ENCODE data around the gene RETNLB.

Gene RETNLB, protein sequence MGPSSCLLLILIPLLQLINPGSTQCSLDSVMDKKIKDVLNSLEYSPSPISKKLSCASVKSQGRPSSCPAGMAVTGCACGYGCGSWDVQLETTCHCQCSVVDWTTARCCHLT

DNA sequence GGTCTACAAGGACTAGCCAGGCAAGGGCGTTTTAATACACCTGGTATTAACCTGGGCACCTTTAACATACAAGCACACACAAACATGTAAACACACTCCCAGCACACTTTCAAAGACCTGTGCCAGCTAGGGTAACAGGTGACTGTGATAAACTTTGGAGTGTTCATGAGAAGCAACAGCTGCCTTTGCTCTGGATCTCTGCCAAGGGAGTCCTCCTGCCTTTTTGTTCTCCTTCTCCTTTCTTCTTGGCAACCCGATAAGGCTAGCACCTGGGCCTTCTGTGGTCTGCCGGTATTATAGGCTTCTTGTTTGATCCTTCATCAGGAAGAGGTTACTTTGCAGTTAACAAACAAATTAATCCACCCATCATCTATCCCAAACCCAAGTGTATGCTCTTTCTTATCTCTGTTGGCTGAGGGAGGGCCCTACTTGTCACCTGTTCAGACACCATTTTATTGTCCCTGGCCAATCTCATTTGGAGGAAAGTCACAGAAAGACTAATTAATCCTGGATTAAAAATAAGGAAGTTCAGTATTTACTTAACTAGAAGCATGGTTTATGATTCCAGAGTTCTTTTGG is at the start of gene RETNLB:
RETNLB (minus strand) TSS at position 7 of the 579 bp plus-strand sequence. CDS start 225 bp downstream, outside the sequence.
- peak; percentile 43 to 59 for DNase-seq

DNA sequence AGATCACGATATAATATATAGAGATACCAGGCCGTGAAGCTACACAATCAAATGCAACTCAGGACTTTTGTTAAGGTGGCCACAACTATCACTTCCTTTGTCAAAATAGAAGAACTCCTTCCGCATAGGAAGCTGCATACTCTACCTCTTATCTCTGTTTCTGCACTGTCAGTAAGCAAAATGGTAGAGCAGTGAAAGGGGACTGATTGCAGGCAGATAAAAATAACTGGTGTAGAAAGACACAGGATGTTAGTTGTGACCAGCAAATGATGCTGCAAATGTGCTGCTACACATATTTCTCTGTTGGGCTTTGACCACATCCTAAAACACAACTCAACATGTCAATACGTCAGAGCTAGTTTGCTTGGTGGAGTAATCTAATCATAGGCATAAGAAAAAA is 49.1 kb upstream of the RETNLB start:
- no peak for DNase-seq

DNA sequence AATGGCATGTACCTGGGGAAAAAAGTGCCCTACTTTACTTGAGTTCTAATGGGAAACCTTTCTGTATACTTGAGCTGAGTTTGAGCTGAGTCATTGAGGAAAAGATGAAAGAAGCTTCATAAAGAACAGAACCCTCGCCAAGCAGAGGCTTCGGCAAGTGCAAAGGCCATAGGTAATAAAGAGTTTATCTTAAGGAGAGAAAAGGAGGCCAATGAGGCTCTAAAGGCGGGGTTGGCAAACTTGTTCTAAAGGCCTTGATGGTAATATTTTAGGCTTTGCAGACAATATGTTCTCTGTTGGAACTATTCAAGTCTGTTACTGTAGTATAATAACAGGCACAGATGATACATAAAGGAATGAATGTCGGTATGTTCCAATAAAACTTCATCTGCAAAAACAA is 47.8 kb upstream of the RETNLB start:
- DNase-seq: no peak

DNA sequence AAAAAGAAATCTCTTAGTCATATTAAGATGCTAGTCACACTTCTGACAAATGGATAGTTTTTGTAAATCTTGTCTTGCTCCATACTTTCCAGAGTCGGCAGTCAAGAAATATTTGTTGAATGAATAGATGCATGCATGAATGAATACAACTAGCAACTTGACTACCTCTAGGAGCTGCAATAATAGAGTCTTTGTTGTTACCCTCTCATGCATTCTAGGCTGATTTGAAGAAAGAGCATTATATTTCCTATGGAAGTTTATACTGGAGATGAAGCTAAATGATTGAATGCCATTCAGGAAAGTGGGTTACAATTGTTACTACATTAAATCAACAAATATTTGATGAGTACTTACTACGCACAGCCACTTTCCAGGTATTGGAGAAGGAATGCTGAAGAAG is 47.2 kb upstream of the RETNLB start:
- no peak for DNase-seq

DNA sequence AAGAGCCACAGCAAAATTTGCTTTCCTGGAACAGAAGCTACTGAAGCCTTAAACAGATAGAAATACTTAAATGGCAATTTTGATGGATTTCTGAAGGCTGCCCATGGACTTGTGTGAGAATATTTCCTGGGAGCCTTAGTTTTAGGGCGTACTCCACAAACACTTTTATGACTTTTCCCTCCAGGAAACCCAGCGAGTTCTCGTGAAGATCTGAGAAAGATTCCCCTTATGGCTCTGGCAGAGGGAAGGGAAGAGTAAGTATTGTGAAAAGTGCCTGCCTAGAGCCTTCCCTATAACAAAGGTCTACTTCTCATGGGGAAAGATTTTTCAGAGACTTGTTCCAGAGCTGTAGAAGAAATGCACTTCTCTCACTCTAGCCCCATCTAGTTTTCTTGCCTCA is 34.3 kb upstream of the RETNLB start:
- no peak for DNase-seq

DNA sequence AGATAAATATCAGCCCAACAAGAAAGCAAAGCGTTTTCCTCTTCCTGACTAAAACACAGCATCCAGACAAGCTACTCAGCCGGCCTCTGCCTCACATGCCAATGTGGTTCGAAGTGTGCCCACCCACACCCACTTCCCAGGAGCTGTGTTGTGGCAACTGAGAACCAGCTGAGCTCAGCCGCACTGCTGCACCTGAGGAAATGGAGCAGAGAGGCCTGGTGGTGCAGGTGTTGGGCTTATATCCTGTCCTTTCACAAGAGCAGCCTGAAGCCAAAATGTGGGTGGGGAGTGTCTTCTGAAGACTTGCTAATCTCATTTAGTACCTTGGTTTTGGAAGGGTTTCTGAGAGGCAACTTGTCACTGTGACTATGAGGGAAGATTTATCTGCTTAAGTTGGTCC is 23.0 kb upstream of the RETNLB start:
- no peak for DNase-seq

DNA sequence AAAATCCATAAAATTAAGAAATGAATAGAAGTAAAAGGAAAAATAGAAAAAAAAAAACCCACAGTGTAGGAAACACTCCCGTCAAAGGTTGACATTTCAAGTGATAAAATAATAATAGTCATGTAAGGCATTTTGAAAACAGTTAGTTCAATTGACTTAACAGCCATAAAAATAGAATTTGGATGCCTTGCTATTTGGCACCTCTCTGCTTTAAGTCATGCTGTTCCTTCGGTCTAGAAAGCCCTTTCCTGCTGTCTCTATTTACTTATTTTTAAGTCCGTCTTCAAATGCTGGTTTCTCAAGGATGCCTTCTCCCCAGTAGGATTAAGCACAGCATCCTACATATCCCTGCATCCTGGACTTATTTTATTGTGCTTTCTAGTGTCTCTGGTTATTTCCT is 22.3 kb upstream of the RETNLB start:
- no peak for DNase-seq

DNA sequence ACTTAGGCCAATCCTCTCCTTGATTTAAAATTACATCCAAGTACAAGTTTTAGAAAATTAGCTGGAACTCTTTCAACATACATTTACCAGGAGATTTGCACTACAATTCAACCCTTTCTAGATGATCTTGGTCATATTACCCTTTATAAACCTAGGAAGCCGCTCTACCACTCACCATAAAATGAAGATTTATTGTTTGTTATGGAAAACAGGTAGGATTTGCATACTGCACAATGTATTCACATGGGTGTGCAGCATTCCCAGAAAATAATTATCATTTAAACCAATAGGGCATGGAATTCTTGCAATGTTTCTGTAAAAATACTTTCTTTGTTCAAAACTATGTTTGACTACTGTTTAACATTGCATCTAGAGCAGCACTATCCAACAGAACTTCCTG is 18.4 kb upstream of the RETNLB start:
- no peak for DNase-seq

DNA sequence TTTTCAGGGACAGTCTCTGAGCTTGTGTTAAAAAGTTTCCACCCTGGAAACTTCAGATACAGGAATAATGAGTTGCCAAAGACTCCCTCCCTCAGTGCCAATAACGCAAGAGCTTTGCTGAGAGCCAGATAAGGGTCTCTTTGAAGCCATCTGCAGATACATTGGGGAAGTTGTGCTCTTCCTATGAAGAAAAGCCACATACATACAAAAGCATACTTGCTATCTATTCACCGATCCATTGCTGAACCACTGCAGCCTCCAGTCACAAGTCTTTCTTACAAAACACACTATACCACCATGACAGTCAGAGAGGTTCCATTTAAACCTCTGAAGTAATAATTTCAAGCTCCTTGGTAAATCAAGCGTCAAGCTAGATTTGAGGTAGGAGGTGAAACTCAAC is 10.0 kb upstream of the RETNLB start:
- no peak for DNase-seq

DNA sequence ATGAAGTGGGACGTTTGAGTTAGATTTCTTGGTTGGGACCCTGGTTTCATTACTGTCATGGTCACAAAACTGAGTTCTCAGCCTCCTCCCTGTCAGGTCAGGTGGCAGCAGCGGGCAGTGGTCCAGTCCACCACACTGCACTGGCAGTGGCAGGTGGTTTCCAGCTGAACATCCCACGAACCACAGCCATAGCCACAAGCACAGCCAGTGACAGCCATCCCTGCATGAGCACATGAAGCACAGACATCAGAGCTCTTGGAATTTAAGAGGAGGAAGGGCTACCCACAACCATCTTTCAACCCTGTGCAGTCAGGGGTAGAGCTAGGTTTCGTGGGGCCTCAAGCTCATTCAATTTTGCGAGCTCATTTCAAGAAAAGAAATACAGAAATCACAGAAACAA is 1.5 kb downstream of the RETNLB start:
- no peak for DNase-seq

DNA sequence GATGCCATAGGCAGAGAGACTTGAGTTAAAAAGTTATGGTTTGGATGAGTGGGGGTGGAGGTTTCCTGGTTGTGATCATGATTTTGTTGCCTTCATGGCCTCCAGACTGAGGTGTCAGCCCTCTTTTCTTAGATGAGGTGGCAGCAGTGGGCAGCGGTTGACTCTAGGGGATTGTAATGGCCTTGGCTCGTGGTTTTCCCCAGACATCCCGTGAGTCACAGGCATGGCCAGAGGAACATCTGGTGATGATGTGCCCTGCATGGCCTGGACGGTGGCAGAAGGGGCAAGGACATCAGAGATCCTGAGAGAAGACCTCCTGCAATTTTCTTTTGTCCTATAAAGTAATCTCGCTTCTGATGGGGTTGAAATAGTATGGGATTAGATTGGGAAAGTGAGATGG is 12.4 kb downstream of the RETNLB start:
- no peak for DNase-seq

DNA sequence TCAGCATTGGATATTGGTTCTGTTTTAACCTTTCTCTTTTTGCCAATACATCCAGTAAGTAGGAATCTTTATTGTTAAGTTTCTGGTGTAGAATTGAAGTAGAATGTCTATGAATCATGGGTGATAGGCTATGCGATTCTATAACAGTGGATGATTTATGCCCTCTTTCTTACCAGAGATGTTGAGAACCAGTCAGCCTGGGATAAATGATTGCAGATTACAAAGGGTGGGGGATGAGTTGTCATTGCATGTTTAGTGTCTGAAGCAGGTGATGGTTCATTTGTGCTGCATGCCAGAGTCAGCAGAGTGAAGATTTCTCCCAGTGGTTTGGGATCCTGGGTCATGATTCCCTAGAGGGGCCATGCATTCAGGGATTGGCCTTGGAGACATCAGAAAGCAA is 14.3 kb downstream of the RETNLB start:
- DNase-seq: peak in 1 of 2 experiments; percentile 10

DNA sequence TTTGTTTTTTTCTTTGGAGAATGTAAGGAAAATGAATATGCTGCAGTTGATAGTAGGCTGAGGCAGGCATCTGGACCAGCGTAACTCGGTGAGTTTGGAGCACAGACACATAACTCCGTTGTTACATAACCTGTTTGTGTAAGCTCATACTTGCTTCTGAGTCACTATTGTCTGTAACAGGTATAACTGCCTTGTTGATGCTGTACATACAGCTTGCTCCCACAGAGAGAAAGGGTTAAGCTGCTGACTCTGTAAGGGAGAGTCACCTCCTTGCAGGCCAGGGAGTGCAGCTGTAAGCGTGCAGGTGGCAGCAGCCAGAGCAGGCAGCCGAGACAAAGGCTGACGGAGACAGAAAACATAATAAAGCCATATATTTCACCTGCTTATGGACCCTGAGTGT is 20.4 kb downstream of the RETNLB start:
- DNase-seq: no peak

DNA sequence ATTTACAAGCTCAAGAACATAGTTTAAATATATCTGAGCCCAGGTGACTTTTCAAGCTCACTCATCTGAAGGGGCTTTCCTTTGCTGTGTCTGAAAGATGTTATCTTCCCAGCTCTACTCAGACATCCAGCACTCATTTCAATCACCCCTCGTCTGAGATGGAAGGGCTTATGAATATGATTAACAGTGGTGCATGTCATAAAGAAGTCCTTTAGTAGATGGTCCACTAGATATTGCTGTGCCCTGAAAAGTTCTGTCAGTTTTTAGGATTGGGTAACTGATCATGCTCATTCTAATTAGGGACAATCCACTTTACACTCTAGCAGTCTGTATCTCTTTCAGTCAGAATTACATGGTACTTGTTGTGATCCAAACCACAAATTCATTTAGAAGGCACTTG is 28.3 kb downstream of the RETNLB start:
- no peak for DNase-seq

DNA sequence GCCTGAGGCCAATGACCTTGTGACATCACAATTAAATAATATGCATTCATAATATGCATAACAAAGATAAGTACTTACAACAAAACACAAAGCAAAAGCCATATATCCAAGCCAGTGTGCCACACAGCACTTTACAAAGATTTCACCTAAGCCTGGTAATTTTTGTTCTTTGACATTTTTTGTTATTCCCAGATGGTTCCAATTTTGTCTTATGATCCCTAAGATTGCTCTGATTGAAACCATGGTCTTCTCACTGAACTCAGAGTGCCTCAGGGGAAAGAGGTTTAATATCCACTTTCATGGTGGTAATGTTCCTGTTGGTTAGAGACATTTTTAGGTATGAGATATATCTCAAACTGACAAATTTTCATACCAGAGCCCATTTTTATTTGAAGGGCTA is 29.1 kb downstream of the RETNLB start:
- DNase-seq: no peak

DNA sequence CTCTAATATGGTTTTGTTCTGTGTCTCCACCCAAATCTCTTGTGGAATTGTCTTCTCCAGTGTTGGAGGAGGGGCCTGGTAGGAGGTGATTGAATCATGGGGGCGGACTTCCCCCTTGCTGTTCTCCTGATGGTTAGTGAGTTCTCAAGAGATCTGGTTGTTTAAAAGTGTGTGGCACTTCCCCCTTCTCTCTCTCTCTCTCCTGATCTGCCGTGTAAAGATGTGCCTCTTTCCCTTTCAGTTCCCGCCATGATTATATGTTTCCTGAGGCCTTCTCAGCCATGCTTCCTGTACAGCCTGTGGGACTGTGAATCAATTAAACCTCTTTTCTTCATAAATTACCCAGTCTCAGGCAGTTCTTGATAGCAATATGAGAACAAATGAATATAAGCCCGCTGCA is 33.1 kb downstream of the RETNLB start:
- no peak for DNase-seq

DNA sequence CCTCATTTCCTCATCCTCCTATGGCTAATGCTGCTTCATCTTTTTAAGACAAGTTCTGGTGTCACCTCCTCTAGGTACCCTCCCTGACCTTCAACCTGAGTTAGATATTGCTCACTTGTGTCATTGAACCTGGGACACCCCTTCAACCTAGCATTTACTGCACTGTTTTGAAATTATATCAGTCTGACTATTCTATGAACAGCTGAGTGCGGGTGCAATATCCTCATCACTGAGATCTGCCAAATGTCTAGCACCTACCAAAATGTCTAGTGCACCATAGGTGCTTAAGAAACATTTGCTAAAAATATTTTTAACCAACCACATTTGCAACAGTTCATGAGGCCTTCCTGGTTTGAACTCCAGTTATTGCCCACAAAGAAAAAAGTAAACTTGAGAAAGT is 34.5 kb downstream of the RETNLB start:
- no peak for DNase-seq

DNA sequence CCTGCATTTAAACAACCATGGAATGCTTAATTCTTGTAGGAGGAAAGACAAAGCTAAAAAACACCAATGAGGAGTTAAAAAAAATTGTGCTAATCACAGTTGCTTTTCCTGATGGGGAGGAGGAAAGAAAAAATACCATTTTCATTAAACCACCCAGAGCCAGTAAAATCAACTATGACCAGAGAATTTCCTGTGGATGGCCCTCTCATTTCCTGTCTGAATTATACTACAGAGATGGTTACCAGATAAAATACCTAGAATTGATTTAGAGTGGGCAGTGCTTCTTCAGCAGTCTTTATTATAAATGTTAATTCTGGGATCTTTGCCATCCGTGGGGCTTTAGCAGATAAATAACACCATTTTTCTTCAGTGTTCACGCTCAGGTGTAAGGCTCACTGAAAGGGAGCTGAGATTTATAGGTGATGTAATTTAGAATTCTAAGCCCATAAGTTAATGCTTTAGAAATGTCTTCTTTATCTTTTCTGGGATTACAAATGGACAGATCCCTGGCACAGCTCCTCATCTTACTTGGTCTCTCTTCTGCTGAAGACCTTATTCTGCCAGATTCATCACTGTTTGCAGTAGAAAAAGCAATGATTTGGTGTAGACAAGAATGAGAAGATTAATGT is 37.9 kb downstream of the RETNLB start:
- no peak for DNase-seq

DNA sequence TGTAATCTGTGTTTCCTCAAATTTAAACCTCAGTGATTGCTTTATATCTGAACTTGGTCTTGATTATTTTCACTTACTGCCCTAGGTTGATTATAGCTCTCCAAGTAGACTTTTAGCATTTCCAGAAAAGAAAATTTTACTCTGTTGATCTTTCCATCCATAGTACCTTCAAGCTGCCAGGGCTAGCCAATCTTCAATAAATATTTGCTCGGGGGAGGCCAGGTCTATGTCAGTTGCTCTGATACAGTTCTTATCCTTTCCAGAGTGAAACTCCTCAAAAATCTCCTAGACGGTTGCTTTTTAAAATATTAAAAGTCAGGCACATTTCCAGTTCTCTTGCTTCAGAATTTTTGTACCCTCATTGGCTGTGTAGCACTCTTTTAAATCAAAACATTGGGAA is 38.8 kb downstream of the RETNLB start:
- no peak for DNase-seq

DNA sequence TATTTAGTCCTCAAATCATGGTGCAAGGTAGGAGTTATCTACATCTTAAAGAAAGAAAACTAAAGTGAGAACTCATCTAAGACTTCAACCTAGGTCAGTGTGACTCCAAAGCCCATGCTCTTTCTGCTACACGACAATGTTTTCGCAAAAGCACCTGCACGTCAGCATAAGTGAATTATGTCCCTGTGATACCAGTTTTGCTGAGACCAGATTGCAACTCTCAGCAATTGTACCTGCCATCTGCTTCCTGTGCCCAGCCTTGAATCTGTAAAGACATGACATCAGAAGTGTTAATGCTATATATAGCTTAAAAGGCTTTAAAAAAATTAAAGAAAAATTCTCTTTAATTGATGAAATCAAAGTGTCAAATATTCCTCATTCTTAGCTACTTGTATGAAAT is 43.4 kb downstream of the RETNLB start:
- DNase-seq: no peak

DNA sequence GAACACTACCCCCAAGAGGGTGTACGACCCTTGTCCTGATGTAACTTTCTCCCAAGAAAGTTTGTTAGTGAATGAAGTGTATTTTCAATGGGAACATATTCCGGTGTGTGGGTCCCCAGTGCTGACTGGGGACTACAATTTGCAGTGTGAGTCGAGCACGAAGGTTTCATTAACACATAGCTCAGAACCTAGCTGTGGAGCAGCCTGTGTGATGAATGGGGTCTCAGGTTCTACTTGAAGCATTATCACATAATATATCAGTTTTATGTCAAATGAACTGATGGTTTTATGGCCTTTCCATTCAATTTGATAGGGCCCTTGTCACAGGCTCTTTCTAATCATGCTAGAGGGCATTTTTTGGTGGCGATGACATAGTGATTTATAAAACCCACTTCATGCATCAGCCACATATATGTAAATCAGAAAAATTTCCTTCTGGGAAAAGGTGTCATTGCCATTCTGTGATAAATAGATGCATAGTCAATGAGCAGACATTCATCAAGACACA is 44.1 kb downstream of the RETNLB start:
- no peak for DNase-seq

Measured in NCI-H187 (cell line).